ENCODE data around the gene ZNF195.
A peak's percentile ranks its signal among the peaks of the same experiment; 100 is the strongest.

ZNF195 gene

DNA sequence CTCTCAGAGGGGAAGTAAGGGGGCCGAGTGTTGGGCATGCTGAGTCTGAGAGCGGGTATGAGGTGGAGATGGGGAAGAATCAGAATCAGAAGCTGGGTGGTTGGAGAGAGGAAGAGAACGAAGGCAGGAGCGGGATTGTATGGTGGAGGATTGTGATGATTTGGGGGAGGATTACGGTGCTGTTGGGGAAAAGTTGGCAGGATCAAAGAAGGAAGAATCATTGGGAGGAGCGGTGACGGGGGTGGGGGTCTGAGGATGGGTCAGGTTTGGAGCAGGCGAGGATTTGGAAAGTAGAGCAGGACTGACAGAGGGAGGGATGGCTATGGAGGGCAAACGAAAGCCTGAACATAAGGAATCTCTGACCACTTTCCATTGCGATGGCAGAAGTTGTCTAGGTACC lies 22.1 kb downstream of the ZNF195 start:
- no peak for DNase-seq
- no peaks in the 10 kb centered on the region for H3K27me3 ChIP-seq (replicated peaks; ENCODE audit: control insufficient read depth, insufficient read depth, low read length, poor library complexity, severe bottlenecking)
- peaks cover 30% of the 10 kb centered on the region for H3K36me3 ChIP-seq (ENCODE audit: control insufficient read depth, insufficient read depth, low read length)
- H3K27ac ChIP-seq (ENCODE audit: insufficient read depth, low read length, poor library complexity, severe bottlenecking): no peak overlapping the region
- H3K9me3 ChIP-seq (ENCODE audit: control insufficient read depth, low read length): peaks cover 69% of the 10 kb centered on the region
- H3K4me1 ChIP-seq (ENCODE audit: control insufficient read depth, insufficient read depth, low read length, poor library complexity, severe bottlenecking): no peaks in the 10 kb centered on the region
- no peak overlapping the region for H3K4me3 ChIP-seq (ENCODE audit: insufficient read depth, low read depth, low read length, poor library complexity, severe bottlenecking)

DNA sequence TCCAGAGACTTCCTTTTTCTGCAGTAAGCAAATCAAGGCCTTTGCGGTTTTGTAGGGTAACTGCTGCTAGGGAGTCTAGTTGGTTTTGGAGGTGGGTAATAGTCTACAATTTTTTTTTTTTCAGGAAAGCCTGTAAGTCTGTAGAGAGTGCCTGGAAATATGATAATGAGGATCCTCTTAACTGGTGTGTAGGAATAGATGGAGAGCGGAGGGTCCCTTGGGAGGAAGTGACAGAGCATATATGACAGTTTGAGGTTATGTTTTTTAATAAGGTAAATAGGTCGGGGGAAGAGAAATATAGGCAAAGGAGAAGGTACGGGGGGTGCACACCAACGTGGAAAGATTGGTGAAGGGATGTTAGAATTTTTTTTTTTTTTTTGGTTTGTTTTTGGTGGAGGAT lies 25.9 kb downstream of the ZNF195 start:
- H3K27me3 ChIP-seq (replicated peaks; ENCODE audit: control insufficient read depth, insufficient read depth, low read length, poor library complexity, severe bottlenecking): no peaks in the 10 kb centered on the region
- peaks cover 33% of the 10 kb centered on the region for H3K9me3 ChIP-seq (ENCODE audit: control insufficient read depth, low read length)
- H3K4me1 ChIP-seq (ENCODE audit: control insufficient read depth, insufficient read depth, low read length, poor library complexity, severe bottlenecking): no peaks in the 10 kb centered on the region
- no peak for DNase-seq
- H3K4me3 ChIP-seq (ENCODE audit: insufficient read depth, low read depth, low read length, poor library complexity, severe bottlenecking): no peak overlapping the region
- no peak overlapping the region for H3K27ac ChIP-seq (ENCODE audit: insufficient read depth, low read length, poor library complexity, severe bottlenecking)
- no peaks in the 10 kb centered on the region for H3K36me3 ChIP-seq (ENCODE audit: control insufficient read depth, insufficient read depth, low read length)

DNA sequence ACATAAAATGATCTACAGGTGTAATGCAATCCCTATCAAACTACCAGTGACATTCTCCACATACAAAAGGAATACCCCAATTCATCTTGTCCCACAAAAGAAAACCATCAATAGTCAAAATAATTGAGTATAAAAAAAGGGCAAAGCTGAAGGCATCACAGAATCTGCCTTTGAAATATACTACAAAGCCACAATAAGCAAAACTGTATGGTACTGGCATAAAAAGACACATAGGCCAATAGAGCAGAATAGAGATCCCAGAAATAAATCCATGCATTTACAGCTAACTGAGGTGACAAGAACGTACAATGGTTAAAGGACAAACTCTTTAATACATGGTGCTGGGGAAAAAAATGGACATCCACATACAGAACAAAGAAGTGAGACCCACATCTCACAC lies 31.8 kb downstream of the ZNF195 start:
- Histone ChIP-seq H3K4me1 (ENCODE audit: control insufficient read depth, insufficient read depth, low read length, poor library complexity, severe bottlenecking) (no peaks in the 10 kb centered on the region), H3K36me3 (ENCODE audit: control insufficient read depth, insufficient read depth, low read length) (peaks cover 3% of the 10 kb centered on the region), H3K4me3 (ENCODE audit: insufficient read depth, low read depth, low read length, poor library complexity, severe bottlenecking) (no peak overlapping the region), H3K9me3 (ENCODE audit: control insufficient read depth, low read length) (no peaks in the 10 kb centered on the region), H3K27ac (ENCODE audit: insufficient read depth, low read length, poor library complexity, severe bottlenecking) (no peak overlapping the region), H3K27me3 (replicated peaks; ENCODE audit: control insufficient read depth, insufficient read depth, low read length, poor library complexity, severe bottlenecking) (no peaks in the 10 kb centered on the region)
- no peak for DNase-seq

DNA sequence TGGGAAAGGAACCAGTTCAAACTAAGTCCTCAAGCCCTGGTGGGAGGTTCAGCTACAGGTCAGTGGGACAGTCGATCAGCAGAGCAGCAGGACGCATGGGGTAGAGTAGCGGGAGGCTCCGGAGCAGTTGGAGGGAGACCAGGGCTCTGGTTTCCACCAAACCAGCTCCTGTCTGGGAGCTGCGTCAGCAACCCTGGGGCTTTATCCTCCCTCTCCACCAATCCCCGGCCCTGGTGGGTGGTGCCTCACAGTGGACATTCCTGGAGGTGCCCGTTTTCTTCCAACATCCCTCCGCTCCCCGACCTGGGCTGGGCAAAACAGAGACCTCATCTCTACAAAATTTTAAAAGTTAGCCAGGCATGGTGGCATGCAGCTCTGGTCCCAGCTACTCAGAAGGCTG lies 32.4 kb downstream of the ZNF195 start:
- Histone ChIP-seq H3K27me3 (replicated peaks; ENCODE audit: control insufficient read depth, insufficient read depth, low read length, poor library complexity, severe bottlenecking) (no peaks in the 10 kb centered on the region), H3K36me3 (ENCODE audit: control insufficient read depth, insufficient read depth, low read length) (peaks cover 3% of the 10 kb centered on the region), H3K27ac (ENCODE audit: insufficient read depth, low read length, poor library complexity, severe bottlenecking) (no peak overlapping the region), H3K4me3 (ENCODE audit: insufficient read depth, low read depth, low read length, poor library complexity, severe bottlenecking) (no peak overlapping the region), H3K4me1 (ENCODE audit: control insufficient read depth, insufficient read depth, low read length, poor library complexity, severe bottlenecking) (no peaks in the 10 kb centered on the region), H3K9me3 (ENCODE audit: control insufficient read depth, low read length) (no peaks in the 10 kb centered on the region)
- no peak for DNase-seq

DNA sequence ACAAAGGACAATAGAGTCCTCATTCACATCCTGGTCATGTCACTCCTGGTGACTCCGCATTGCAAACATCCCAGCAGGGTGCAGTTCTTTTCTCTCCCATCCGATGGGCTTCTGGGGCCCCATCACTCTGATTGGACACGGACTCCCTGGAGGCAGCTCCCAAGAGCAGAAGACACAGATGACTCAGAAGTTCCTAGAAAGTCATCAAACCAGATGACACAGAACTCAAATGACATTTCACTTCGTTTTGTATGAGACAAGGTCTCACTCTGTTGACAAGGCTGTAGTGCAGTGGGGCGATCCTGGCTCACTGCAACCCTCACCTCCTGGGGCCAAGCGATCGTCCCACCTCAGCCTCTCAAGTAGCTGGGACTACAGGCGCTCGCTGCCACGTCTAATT lies 33.2 kb downstream of the ZNF195 start:
- DNase-seq: no peak
- Histone ChIP-seq H3K9me3 (ENCODE audit: control insufficient read depth, low read length) (no peaks in the 10 kb centered on the region), H3K36me3 (ENCODE audit: control insufficient read depth, insufficient read depth, low read length) (peaks cover 3% of the 10 kb centered on the region), H3K27me3 (replicated peaks; ENCODE audit: control insufficient read depth, insufficient read depth, low read length, poor library complexity, severe bottlenecking) (no peaks in the 10 kb centered on the region), H3K4me3 (ENCODE audit: insufficient read depth, low read depth, low read length, poor library complexity, severe bottlenecking) (no peak overlapping the region), H3K27ac (ENCODE audit: insufficient read depth, low read length, poor library complexity, severe bottlenecking) (no peak overlapping the region), H3K4me1 (ENCODE audit: control insufficient read depth, insufficient read depth, low read length, poor library complexity, severe bottlenecking) (no peaks in the 10 kb centered on the region)

DNA sequence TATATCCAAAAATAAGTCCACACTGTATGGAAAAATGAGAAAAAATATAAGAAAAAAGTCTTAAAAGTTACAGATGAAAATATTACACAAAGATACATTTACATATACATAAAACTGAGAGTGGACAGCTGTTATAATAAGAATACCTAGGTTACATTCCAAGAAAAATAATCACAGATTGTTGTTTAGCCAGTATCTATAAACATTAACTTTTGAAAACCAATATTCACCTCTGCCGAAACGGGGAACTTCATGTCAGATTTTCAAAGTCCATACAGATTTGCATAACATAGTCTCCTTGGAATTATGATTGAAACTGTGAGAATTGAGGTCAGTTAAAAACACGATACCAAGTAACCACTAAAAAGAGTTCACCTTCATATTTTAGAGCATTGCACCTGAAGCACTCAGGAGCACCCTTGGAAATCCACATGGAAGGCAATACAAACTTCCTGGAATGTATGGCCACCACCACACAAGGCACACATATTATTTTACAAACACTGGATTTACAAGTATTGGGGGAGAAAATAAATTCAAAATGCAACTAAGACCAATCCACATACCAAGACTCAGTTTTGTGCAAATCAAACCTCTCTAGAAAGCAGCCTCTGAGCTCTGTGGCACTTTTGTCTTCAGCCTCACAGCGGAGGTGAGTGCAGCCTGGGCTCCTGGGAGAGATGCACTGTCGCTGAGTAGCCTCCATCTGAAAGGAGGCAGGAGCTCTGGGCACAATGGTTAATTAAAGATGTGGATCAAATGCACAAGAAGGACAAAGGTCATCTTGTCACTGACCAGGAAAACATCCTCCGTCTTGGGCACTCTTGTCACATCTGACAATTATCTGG lies 34.4 kb downstream of the ZNF195 start:
- no peak overlapping the region for H3K4me3 ChIP-seq (ENCODE audit: insufficient read depth, low read depth, low read length, poor library complexity, severe bottlenecking)
- H3K4me1 ChIP-seq (ENCODE audit: control insufficient read depth, insufficient read depth, low read length, poor library complexity, severe bottlenecking): no peaks in the 10 kb centered on the region
- no peak for DNase-seq
- H3K36me3 ChIP-seq (ENCODE audit: control insufficient read depth, insufficient read depth, low read length): peaks cover 3% of the 10 kb centered on the region
- no peaks in the 10 kb centered on the region for H3K9me3 ChIP-seq (ENCODE audit: control insufficient read depth, low read length)
- H3K27me3 ChIP-seq (replicated peaks; ENCODE audit: control insufficient read depth, insufficient read depth, low read length, poor library complexity, severe bottlenecking): no peaks in the 10 kb centered on the region
- H3K27ac ChIP-seq (ENCODE audit: insufficient read depth, low read length, poor library complexity, severe bottlenecking): no peak overlapping the region

DNA sequence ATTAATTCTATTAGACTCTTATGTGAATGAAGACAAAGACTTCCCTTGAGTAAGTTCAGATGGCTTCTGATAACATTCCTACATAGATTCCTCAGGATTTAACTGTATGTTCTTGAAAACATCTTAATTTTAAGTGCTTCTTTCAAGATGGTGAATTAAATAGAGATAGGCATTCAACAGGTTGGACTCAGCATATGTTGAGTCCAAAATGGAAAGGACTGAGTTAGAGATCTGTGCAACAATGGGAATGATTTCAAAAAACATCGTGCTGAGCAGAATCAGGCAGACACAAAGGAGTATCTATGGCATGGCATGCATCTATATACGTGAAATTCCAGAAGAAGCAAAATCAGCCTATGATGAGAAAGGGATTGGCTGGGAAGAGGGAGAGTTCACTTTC lies 36.2 kb downstream of the ZNF195 start:
- no peaks in the 10 kb centered on the region for H3K27me3 ChIP-seq (replicated peaks; ENCODE audit: control insufficient read depth, insufficient read depth, low read length, poor library complexity, severe bottlenecking)
- H3K4me3 ChIP-seq (ENCODE audit: insufficient read depth, low read depth, low read length, poor library complexity, severe bottlenecking): no peak overlapping the region
- no peaks in the 10 kb centered on the region for H3K9me3 ChIP-seq (ENCODE audit: control insufficient read depth, low read length)
- peaks cover 3% of the 10 kb centered on the region for H3K36me3 ChIP-seq (ENCODE audit: control insufficient read depth, insufficient read depth, low read length)
- no peak for DNase-seq
- no peaks in the 10 kb centered on the region for H3K4me1 ChIP-seq (ENCODE audit: control insufficient read depth, insufficient read depth, low read length, poor library complexity, severe bottlenecking)
- no peak overlapping the region for H3K27ac ChIP-seq (ENCODE audit: insufficient read depth, low read length, poor library complexity, severe bottlenecking)

DNA sequence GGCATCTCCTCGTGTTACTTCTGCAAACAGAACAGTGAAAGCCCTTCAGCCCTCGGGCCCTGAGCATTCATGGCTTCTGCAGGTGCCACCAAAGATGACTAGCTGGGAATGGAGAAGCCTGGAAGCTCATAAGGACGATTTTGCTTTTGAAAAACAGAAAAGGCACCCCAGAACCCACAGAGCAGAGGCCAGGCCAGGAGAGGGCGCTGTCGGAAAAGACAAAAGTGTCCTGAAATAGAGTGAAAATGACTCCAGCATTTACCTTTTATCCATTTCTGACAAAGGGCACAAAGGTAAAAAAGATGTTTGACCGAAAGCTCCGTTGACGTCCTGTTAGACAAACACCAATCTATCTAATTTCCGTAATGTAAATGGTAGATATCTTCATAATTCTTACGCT lies 37.6 kb downstream of the ZNF195 start:
- Histone ChIP-seq H3K36me3 (ENCODE audit: control insufficient read depth, insufficient read depth, low read length) (no peaks in the 10 kb centered on the region), H3K9me3 (ENCODE audit: control insufficient read depth, low read length) (no peaks in the 10 kb centered on the region), H3K4me3 (ENCODE audit: insufficient read depth, low read depth, low read length, poor library complexity, severe bottlenecking) (no peak overlapping the region), H3K4me1 (ENCODE audit: control insufficient read depth, insufficient read depth, low read length, poor library complexity, severe bottlenecking) (no peaks in the 10 kb centered on the region), H3K27me3 (replicated peaks; ENCODE audit: control insufficient read depth, insufficient read depth, low read length, poor library complexity, severe bottlenecking) (no peaks in the 10 kb centered on the region), H3K27ac (ENCODE audit: insufficient read depth, low read length, poor library complexity, severe bottlenecking) (no peak overlapping the region)
- peak; percentile 11 to 42 (median 20) for DNase-seq

DNA sequence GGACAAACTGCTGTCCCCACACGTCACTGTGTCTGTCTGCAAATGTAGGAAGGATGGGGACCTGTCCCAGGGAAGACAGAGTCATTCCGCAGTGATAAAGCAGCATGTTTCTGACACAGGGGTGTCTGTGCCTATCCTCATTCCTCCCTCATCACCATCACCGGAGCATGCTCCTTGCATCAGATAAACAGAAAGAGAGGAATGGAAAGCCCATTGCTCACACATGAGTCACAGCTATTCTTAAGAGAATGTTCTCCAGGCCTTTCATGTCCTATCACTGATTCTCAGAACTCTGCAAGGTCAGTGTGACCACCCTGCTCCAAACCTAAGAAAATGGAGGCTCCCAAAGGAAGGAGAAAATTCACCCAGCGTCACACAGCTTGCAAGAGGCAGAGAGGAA lies 38.9 kb downstream of the ZNF195 start:
- no peak overlapping the region for H3K27ac ChIP-seq (ENCODE audit: insufficient read depth, low read length, poor library complexity, severe bottlenecking)
- no peaks in the 10 kb centered on the region for H3K27me3 ChIP-seq (replicated peaks; ENCODE audit: control insufficient read depth, insufficient read depth, low read length, poor library complexity, severe bottlenecking)
- no peak overlapping the region for H3K4me3 ChIP-seq (ENCODE audit: insufficient read depth, low read depth, low read length, poor library complexity, severe bottlenecking)
- no peak for DNase-seq
- H3K36me3 ChIP-seq (ENCODE audit: control insufficient read depth, insufficient read depth, low read length): no peaks in the 10 kb centered on the region
- no peaks in the 10 kb centered on the region for H3K4me1 ChIP-seq (ENCODE audit: control insufficient read depth, insufficient read depth, low read length, poor library complexity, severe bottlenecking)
- no peaks in the 10 kb centered on the region for H3K9me3 ChIP-seq (ENCODE audit: control insufficient read depth, low read length)

DNA sequence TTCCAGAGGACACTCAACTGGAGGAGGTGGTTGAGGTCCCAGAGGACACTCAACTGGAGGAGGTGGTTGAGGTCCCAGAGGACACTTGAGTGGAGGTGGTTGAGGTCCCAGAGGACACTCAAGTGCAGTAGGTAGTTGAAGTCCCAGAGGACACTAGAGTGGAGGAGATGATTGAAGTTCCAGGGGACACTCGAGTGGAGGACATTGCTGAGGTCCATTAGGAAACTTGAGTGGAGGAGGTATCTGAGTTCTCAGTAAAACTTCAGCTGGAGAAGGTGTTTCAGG lies 39.7 kb downstream of the ZNF195 start:
- Histone ChIP-seq H3K36me3 (ENCODE audit: control insufficient read depth, insufficient read depth, low read length) (no peaks in the 10 kb centered on the region), H3K27ac (ENCODE audit: insufficient read depth, low read length, poor library complexity, severe bottlenecking) (no peak overlapping the region), H3K9me3 (ENCODE audit: control insufficient read depth, low read length) (no peaks in the 10 kb centered on the region), H3K4me1 (ENCODE audit: control insufficient read depth, insufficient read depth, low read length, poor library complexity, severe bottlenecking) (no peaks in the 10 kb centered on the region), H3K4me3 (ENCODE audit: insufficient read depth, low read depth, low read length, poor library complexity, severe bottlenecking) (no peak overlapping the region), H3K27me3 (replicated peaks; ENCODE audit: control insufficient read depth, insufficient read depth, low read length, poor library complexity, severe bottlenecking) (no peaks in the 10 kb centered on the region)
- DNase-seq: no peak

All from effector memory CD4-positive, alpha-beta T cell (primary cell).